ENCODE measurements around the gene GATAD2A.

GATAD2A gene

GRCh38 chr19:19537075-19538048 is 131.9 kb downstream of the GATAD2A start:
- peak in 2 of 10 donors; percentile 78 to 79 for DNase-seq
- intact Hi-C loops (cut with DNase I): no loop called here

- peak in 2 of 10 donors; percentile 82 to 84 for DNase-seq
- intact Hi-C loops (cut with DNase I): no loop called here
Observed at GRCh38 chr19:19538061-19538784, 132.7 kb downstream of the GATAD2A start, which contains the start of gene CILP2. Gene CILP2 (plus strand): TSS chr19:19538265. CDS start chr19:19538350, 85 bp downstream.

DNA sequence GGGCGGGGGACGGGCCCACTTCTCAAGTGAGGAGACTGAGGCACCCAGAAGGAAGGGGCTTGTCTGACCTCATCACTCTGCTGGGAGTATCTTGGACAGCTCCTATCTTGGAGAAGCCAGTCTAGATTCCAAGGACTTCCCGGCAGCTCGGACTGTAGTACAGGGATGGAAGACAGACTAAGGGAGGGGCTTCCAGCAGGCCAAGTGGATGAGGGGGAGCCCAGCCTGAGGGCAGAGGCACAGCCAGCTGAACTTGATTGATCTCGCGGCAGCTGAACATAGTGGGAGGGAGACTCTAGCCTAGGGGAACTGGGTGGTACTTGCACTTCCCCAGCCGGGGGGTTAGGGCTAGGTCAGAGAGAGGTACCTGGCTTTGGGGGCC is 133.3 kb downstream of the GATAD2A start:
- no peak for DNase-seq
- intact Hi-C loops (cut with DNase I): no loop called here

DNA sequence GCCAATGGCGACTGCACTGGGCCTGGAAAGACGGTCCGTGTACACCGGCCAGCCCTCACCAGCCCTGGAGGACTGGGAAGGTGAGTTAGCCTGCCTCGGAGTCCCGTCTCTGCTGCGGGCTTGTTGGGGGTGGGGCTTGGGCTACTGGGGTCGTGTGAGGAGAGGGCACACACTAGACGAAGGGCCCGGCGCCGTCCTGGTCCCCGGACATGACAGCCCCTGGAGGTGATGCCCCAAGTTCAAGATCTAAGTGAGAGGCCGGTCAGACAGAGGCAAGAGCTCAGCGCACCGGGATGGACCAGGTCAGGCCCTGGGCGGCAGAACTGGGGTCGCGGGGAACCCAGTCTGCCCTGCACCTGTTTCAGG is 134.2 kb downstream of the GATAD2A start:
- DNase-seq: peak in 1 of 10 donors; percentile 80
- intact Hi-C loops (cut with DNase I): no loop called here

DNA sequence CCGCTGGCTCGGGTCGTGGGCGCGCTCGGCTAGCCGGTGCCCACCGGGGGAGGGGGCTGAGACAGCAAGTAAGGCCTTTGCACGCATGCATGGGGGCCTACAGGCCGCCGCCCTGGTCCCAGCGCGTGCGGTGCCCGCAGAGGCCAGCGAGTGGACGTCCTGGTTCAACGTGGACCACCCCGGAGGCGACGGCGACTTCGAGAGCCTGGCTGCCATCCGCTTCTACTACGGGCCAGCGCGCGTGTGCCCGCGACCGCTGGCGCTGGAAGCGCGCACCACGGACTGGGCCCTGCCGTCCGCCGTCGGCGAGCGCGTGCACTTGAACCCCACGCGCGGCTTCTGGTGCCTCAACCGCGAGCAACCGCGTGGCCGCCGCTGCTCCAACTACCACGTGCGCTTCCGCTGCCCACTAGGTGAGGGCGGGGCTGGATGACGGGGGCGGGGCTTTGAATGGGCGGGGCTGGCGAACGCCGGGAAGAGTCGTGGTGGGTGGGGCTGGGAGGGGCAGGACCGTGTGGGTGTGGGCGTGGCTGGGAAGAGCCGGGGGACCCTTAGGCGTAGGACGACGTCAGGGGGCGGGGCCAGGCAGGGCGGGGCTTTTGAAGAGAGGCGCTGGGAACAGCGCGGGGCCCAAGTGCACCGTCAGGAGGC is 134.7 kb downstream of the GATAD2A start:
- no peak for DNase-seq
- intact Hi-C loops (cut with DNase I): no loop called here

- no peak for DNase-seq
- intact Hi-C loops (cut with DNase I): no loop called here
Observed at GRCh38 chr19:19540715-19541515, 135.4 kb downstream of the GATAD2A start.

GRCh38 chr19:19541616-19542015 is 136.1 kb downstream of the GATAD2A start:
- DNase-seq: peak in 1 of 10 donors; percentile 73
- intact Hi-C loops (cut with DNase I): no loop called here

DNA sequence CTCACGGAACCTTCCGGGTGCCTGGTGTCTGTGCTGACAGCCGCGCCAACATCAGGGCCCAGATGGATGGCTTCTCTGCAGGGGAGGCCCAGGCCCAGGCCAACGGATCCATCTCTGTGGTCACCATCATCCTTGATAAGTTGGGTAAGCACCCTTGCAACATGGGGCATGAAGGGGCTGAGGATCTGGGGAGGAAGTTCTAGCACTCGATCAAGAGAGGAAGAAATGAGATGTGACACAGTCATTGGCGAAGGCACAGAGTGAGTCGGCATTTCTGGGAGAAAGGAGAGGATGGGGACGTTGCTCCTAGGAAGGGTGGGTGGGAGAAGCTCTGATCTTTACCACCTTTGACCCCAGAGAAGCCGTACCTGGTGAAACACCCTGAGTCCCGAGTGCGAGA is 137.0 kb downstream of the GATAD2A start:
- DNase-seq: peak in 1 of 10 donors; percentile 73
- intact Hi-C loops (cut with DNase I): no loop called here

GRCh38 chr19:19543101-19543500 is 137.6 kb downstream of the GATAD2A start:
- intact Hi-C loops (cut with DNase I): no loop called here
- peak in 1 of 10 donors; percentile 68 for DNase-seq

- intact Hi-C loops (cut with DNase I): no loop called here
Observed at GRCh38 chr19:19543640-19544039, 138.2 kb downstream of the GATAD2A start.

GRCh38 chr19:19544257-19544953 is 138.9 kb downstream of the GATAD2A start:
- peak in 1 of 10 donors; percentile 80 for DNase-seq
- intact Hi-C loops (cut with DNase I): no loop called here

More at GRCh38 chr19:19543640-19544039, 138.2 kb downstream of the GATAD2A start:
- peak in 1 of 10 donors; percentile 72 for DNase-seq

DNA sequence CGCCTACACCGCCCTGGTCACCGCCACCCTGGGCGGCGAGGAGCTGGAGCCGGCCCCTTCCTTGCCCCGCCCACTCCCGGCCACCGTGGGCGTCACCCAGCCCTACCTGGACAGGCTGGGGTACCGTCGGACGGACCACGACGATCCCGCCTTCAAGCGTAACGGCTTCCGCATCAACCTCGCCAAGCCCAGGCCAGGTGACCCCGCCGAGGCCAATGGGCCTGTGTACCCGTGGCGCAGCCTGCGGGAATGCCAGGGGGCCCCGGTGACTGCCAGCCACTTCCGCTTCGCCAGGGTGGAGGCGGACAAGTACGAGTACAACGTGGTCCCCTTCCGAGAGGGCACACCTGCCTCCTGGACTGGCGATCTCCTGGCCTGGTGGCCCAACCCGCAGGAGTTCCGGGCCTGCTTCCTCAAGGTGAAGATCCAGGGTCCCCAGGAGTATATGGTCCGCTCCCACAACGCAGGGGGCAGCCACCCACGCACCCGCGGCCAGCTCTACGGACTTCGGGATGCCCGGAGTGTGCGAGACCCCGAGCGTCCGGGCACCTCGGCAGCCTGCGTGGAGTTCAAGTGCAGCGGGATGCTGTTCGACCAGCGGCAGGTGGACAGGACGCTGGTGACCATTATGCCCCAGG is 139.6 kb downstream of the GATAD2A start:
- intact Hi-C loops (cut with DNase I): no loop called here
- DNase-seq: peak in 2 of 10 donors; percentile 79 to 83

- intact Hi-C loops (cut with DNase I): no loop called here
- DNase-seq: no peak
Observed at GRCh38 chr19:19545707-19546106, 140.2 kb downstream of the GATAD2A start.

- peak in 1 of 10 donors; percentile 74 for DNase-seq
Observed at GRCh38 chr19:19546751-19547162, 141.3 kb downstream of the GATAD2A start.

DNA sequence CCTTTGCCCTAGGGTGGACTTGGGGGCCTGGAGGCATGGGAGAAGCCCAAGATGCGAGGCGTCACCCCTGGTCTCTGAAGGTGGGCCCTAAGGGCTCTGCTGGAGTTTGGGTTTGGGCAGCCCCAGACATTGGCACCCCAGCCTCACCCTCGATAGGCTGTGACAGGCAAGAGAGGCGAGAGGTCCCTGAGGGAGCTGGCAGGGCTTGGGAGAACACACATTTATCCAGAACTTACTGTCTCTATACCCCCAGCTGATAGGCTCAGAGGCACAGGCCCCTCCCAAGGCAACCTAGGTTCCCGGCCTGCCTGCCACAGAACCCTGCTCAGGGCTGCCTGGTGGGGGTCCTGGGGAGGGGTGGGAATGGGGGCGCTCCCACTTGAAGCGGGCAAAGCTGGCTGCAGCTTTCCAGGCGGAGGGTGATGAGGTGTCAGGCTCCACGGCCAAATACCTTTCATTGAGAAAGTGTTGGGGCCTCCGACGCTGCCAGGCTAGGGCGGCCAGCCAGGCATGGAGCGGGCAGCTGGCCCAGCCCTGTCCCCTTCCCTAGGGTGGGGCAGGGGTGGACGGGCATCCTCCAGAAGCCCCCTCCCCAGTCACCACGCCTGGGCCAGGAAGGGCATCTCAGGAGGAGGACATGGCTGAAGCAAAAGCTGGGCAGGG is 142.3 kb downstream of the GATAD2A start:
- intact Hi-C loops (cut with DNase I): no loop called here
- DNase-seq: no peak

More at GRCh38 chr19:19546751-19547162, 141.3 kb downstream of the GATAD2A start:
- intact Hi-C loops (cut with DNase I): no loop called here

GRCh38 chr19:19548915-19549759 is 143.7 kb downstream of the GATAD2A start:
- intact Hi-C loops (cut with DNase I): no loop called here
- DNase-seq: no peak

DNA sequence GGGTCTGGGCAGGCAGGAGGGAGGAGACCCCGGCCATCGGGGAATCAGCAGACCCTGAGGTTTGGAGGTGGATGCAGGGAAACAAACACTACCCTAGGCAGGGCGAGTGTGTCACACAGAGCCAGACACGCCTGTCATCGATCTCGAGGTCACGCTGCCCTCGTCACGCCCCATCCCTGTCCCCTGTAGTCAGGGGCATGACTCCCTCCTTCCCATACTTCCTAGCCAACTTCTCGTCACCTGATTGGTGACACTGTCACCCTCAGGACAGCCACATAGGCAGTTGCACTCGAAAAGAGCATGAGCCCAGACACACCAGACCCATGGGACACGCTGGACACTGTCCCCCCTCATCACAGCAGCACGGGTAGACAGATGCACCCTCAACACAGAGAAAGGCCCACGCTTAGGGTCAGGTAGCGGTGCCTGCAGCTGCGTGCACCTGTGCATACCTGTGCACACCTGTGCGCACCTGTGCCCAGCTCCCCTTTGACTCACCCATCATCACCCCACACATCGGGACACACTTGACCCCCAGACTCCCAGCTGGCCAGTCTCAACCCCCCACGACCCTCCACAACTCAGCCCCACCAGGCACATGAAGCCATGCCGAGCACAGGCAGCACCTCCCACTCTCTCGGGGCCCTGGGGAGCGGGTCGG is 144.5 kb downstream of the GATAD2A start:
- no peak for DNase-seq
- intact Hi-C loops (cut with DNase I): no loop called here

Measured in posterior cingulate gyrus (tissue), 11 donors.